Vagina (tissue), 2 donors: ENCODE data around the gene COL8A2. TPM values are rescaled to one million over a fixed set of nuclear protein-coding genes. Genes with fewer than 3 reads are reported as not detected.
A peak's percentile ranks its signal among the peaks of the same experiment; 100 is the strongest.

Source experiments
- DNase-seq, 2 donors: peaks; one replicate each; pipeline ENCODE4 v3.0.0-alpha.2; 2017; ENCODE audit errors: extremely low spot score in 2 of 2
- H3K27ac ChIP-seq: fragments of 200-600 bp; sonication (generic); one replicate; pipeline ENCODE4 v1.5.1; 2019
- H3K27me3 ChIP-seq: fragments of 200-600 bp; sonication (generic); one replicate; pipeline ENCODE4 v1.5.1; 2019
- H3K36me3 ChIP-seq, 2 donors: fragments of 200-600 bp; sonication (generic); one replicate each; pipeline ENCODE4 v1.5.1; 2017 to 2019
- H3K4me1 ChIP-seq: fragments of 200-600 bp; sonication (generic); one replicate; pipeline ENCODE4 v1.5.1; 2019
- H3K4me3 ChIP-seq, 2 donors: fragments of 200-600 bp; sonication (generic); 1 replicate in 1 of 2; 2 replicates in 1 of 2; pipeline ENCODE4 v1.5.1; 2016 to 2019
- H3K9me3 ChIP-seq: fragments of 200-600 bp; sonication (generic); one replicate; pipeline ENCODE4 v1.5.1; 2019
- CTCF ChIP-seq, 3 experiments: fragments of 450-650 bp in 2 of 3; fragments of 200-600 bp in 1 of 3; sonication (generic) in 1 of 3; IDR thresholded peaks; one replicate each; pipeline ENCODE4 v1.5.1; 2017 to 2019; ENCODE audit warnings: antibody characterized with exemption in 3 of 3, mild to moderate bottlenecking in 2 of 3, moderate library complexity in 2 of 3
- POLR2A ChIP-seq, 2 donors: fragments of 450-650 bp; IDR thresholded peaks; one replicate each; pipeline ENCODE4 v1.6.1; 2017; ENCODE audit warnings: antibody characterized with exemption in 2 of 2, mild to moderate bottlenecking in 2 of 2, moderate library complexity in 2 of 2
- POLR2AphosphoS5 ChIP-seq, 2 donors: sonication (generic); formaldehyde crosslinking; IDR thresholded peaks; one replicate each; pipeline ENCODE4 v1.9.0; 2017; ENCODE audit warnings: antibody characterized with exemption in 2 of 2, mild to moderate bottlenecking in 2 of 2, low read depth in 1 of 2; ENCODE audit not compliant: insufficient read depth in 1 of 2
- intact Hi-C: fragments of 100-400 bp; cut with DNase I; formaldehyde crosslinking; loops from one replicate; pipeline ENCODE4 v1.15.1; 2023
- total RNA-seq: library from RNA; depleted of rRNA; stranded (reverse); fragments of >200 nt; gene quantifications from one replicate; pipeline ENCODE4 v1.2.3, GENCODE V29; 2016

COL8A2 gene
- total RNA-seq, 1 donor from 2014 or later, result 6.4 TPM

- TF ChIP-seq CTCF (IDR thresholded peaks at IDR 0.05) (no peak), POLR2A (IDR thresholded peaks at IDR 0.05) (no peak), POLR2AphosphoS5 (IDR thresholded peaks at IDR 0.05; ENCODE audit: insufficient read depth in 1 of 2, low read depth in 1 of 2) (no peak)
- DNase-seq, result no peak
- no peak overlapping the region for H3K4me3 ChIP-seq
- intact Hi-C loops, result no loop called here
- H3K27ac ChIP-seq, result peak overlapping the region; percentile 15
- H3K4me1 ChIP-seq, result peaks cover 17% of the 10 kb centered on the region
- H3K9me3 ChIP-seq, result no peaks in the 10 kb centered on the region
- H3K36me3 ChIP-seq, result no peaks in the 10 kb centered on the region
- H3K27me3 ChIP-seq, result no peaks in the 10 kb centered on the region
Observed at GRCh38 chr1:36109041-36109679, 15.9 kb downstream of the COL8A2 start.

GRCh38 chr1:36108314-36108713 is 16.7 kb downstream of the COL8A2 start:
- no peak for TF ChIP-seq CTCF (IDR thresholded peaks at IDR 0.05)
- TF ChIP-seq POLR2AphosphoS5 (IDR thresholded peaks at IDR 0.05; ENCODE audit: insufficient read depth in 1 of 2, low read depth in 1 of 2), result peak in 1 of 2 donors; percentile 25
- Histone ChIP-seq H3K4me3 (no peak overlapping the region), H3K27ac (peak overlapping the region; percentile 15), H3K9me3 (no peaks in the 10 kb centered on the region), H3K4me1 (peaks cover 17% of the 10 kb centered on the region), H3K36me3 (no peaks in the 10 kb centered on the region), H3K27me3 (no peaks in the 10 kb centered on the region)
- intact Hi-C loops, result no loop called here
- no peak for DNase-seq

- H3K36me3 ChIP-seq, result no peaks in the 10 kb centered on the region
- intact Hi-C loops, result no loop called here
- H3K27me3 ChIP-seq, result no peaks in the 10 kb centered on the region
- H3K9me3 ChIP-seq, result no peaks in the 10 kb centered on the region
- H3K27ac ChIP-seq, result peak overlapping the region; percentile 15
- no peak for TF ChIP-seq POLR2A (IDR thresholded peaks at IDR 0.05)
- no peak for TF ChIP-seq CTCF (IDR thresholded peaks at IDR 0.05)
- TF ChIP-seq POLR2AphosphoS5 (IDR thresholded peaks at IDR 0.05; ENCODE audit: insufficient read depth in 1 of 2, low read depth in 1 of 2), result no peak
- DNase-seq, result no peak
- H3K4me1 ChIP-seq, result peaks cover 17% of the 10 kb centered on the region
- no peak overlapping the region for H3K4me3 ChIP-seq
Observed at GRCh38 chr1:36107394-36107793, 17.6 kb downstream of the COL8A2 start.

GRCh38 chr1:36106269-36106668 is 18.8 kb downstream of the COL8A2 start:
- Histone ChIP-seq H3K27me3 (no peaks in the 10 kb centered on the region), H3K36me3 (no peaks in the 10 kb centered on the region), H3K27ac (no peak overlapping the region), H3K4me1 (peaks cover 17% of the 10 kb centered on the region), H3K9me3 (no peaks in the 10 kb centered on the region), H3K4me3 (no peak overlapping the region)
- no peak for DNase-seq
- intact Hi-C loops, result no loop called here
- TF ChIP-seq POLR2A (IDR thresholded peaks at IDR 0.05) (no peak), CTCF (IDR thresholded peaks at IDR 0.05) (no peak), POLR2AphosphoS5 (IDR thresholded peaks at IDR 0.05; ENCODE audit: insufficient read depth in 1 of 2, low read depth in 1 of 2) (no peak)

GRCh38 chr1:36101546-36101945 is 23.5 kb downstream of the COL8A2 start:
- no peaks in the 10 kb centered on the region for H3K36me3 ChIP-seq
- no peaks in the 10 kb centered on the region for H3K9me3 ChIP-seq
- H3K4me1 ChIP-seq, result peaks cover 9% of the 10 kb centered on the region
- no peak overlapping the region for H3K27ac ChIP-seq
- H3K27me3 ChIP-seq, result no peaks in the 10 kb centered on the region
- no peak overlapping the region for H3K4me3 ChIP-seq
- intact Hi-C loops, result loop anchor here (5.0 kb wide), 1 partner anchor 321 kb away; no protein-coding TSS in a partner anchor
- TF ChIP-seq POLR2AphosphoS5 (IDR thresholded peaks at IDR 0.05; ENCODE audit: insufficient read depth in 1 of 2, low read depth in 1 of 2) (no peak), POLR2A (IDR thresholded peaks at IDR 0.05) (no peak), CTCF (IDR thresholded peaks at IDR 0.05) (no peak)
- no peak for DNase-seq
